GM23338 (cell line): ENCODE measurements around the gene RPH3AL. TPM values are rescaled to one million over a fixed set of nuclear protein-coding genes. Genes with fewer than 3 reads are reported as not detected.

Source experiments
- ATAC-seq: fragments of 200-7000 bp; cut with Tn5 transposase; 3 replicates; pipeline ENCODE4 v1.9.1; 2020
- DNase-seq: peaks from one replicate; pipeline ENCODE4 v3.0.0-alpha.2; 2015; ENCODE audit warnings: low spot score
- H2AFZ ChIP-seq: fragments of 200-600 bp; sonication (generic); 2 replicates; pipeline ENCODE4 v1.8.0; 2016; ENCODE audit warnings: antibody characterized with exemption, mild to moderate bottlenecking, moderate library complexity
- H3F3A ChIP-seq: fragments of 200-600 bp; sonication (generic); replicated peaks from 2 replicates; pipeline ENCODE4 v1.8.0; 2017; ENCODE audit warnings: antibody characterized with exemption, mixed run types, low read depth
- H3K27ac ChIP-seq: fragments of 200-600 bp; sonication (generic); 2 replicates; pipeline ENCODE4 v1.6.1; 2016; ENCODE audit warnings: low read depth
- H3K27me3 ChIP-seq: fragments of 200-600 bp; sonication (generic); 2 replicates; pipeline ENCODE4 v1.8.0; 2016; ENCODE audit warnings: mild to moderate bottlenecking, mixed run types, moderate library complexity; ENCODE audit not compliant: insufficient read depth
- H3K36me3 ChIP-seq: fragments of 200-600 bp; sonication (generic); 2 replicates; pipeline ENCODE4 v1.8.0; 2016; ENCODE audit warnings: mild to moderate bottlenecking; ENCODE audit not compliant: insufficient read depth
- H3K4me1 ChIP-seq: fragments of 200-600 bp; sonication (generic); 2 replicates; pipeline ENCODE4 v1.8.0; 2016; ENCODE audit warnings: mild to moderate bottlenecking, moderate library complexity; ENCODE audit not compliant: insufficient read depth
- H3K4me2 ChIP-seq: fragments of 200-600 bp; sonication (generic); 2 replicates; pipeline ENCODE4 v1.7.1; 2017; ENCODE audit warnings: mixed run types
- H3K4me3 ChIP-seq: fragments of 200-600 bp; sonication (generic); 2 replicates; pipeline ENCODE4 v1.6.1; 2016; ENCODE audit warnings: mixed run types
- H3K79me2 ChIP-seq: fragments of 200-600 bp; sonication (generic); replicated peaks from 2 replicates; pipeline ENCODE4 v1.8.0; 2017; ENCODE audit warnings: mild to moderate bottlenecking; ENCODE audit not compliant: insufficient read depth
- H3K9me2 ChIP-seq: fragments of 200-600 bp; sonication (generic); 2 replicates; pipeline ENCODE4 v1.8.0; 2017; ENCODE audit not compliant: insufficient read depth
- H4K20me1 ChIP-seq: fragments of 200-600 bp; sonication (generic); replicated peaks from 2 replicates; pipeline ENCODE4 v1.8.0; 2017; ENCODE audit warnings: mild to moderate bottlenecking; ENCODE audit not compliant: insufficient read depth
- H3K27ac Mint-ChIP-seq: 2 replicates; pipeline ENCODE4 v1.8.0; 2020; ENCODE audit warnings: inconsistent platforms, mild to moderate bottlenecking, moderate library complexity, mixed read lengths
- H3K27me3 Mint-ChIP-seq: 3 replicates; pipeline ENCODE4 v1.8.0; 2022; ENCODE audit warnings: low read depth, mild to moderate bottlenecking, moderate library complexity, mixed read lengths, inconsistent platforms; ENCODE audit not compliant: insufficient read depth, poor library complexity
- H3K36me3 Mint-ChIP-seq: 3 replicates; pipeline ENCODE4 v1.8.0; 2021; ENCODE audit warnings: low read depth, mild to moderate bottlenecking, inconsistent platforms, moderate library complexity, mixed read lengths
- H3K4me1 Mint-ChIP-seq: 3 replicates; pipeline ENCODE4 v1.8.0; 2020; ENCODE audit warnings: mild to moderate bottlenecking, inconsistent platforms, mixed read lengths
- H3K4me3 Mint-ChIP-seq: 3 replicates; pipeline ENCODE4 v1.8.0; 2021; ENCODE audit warnings: moderate library complexity, mild to moderate bottlenecking, inconsistent platforms, mixed read lengths
- H3K9me3 Mint-ChIP-seq: 3 replicates; pipeline ENCODE4 v1.8.0; 2020; ENCODE audit warnings: moderate library complexity, mild to moderate bottlenecking, inconsistent platforms, mixed read lengths
- EZH2phosphoT487 ChIP-seq: fragments of 200-600 bp; sonication (generic); IDR thresholded peaks from one replicate; pipeline ENCODE4 v1.8.1; 2018; ENCODE audit warnings: antibody characterized with exemption; ENCODE audit not compliant: unreplicated experiment
- JUNB ChIP-seq: IDR thresholded peaks from one replicate; pipeline ENCODE4 v1.6.1; 2016; ENCODE audit warnings: antibody characterized with exemption; ENCODE audit not compliant: unreplicated experiment
- POLR2AphosphoS5 ChIP-seq: IDR thresholded peaks from 2 replicates; pipeline ENCODE4 v1.6.1; 2016; ENCODE audit warnings: antibody characterized with exemption, low read depth
- ZNF331 ChIP-seq: fragments of 250-450 bp; sonication (Bioruptor Pico); IDR thresholded peaks from 2 replicates; pipeline ENCODE4 v1.5.0; 2020; ENCODE audit warnings: low read depth, mild to moderate bottlenecking, moderate library complexity
- polyA plus RNA-seq: library from polyadenylated mRNA; unstranded; fragments of >200 nt; fragmentation: Nextera tagmentation; extraction: Ambion mirVana; gene quantifications from 2 replicates; pipeline ENCODE4 v1.2.1, GENCODE V29; 2016
- total RNA-seq: library from RNA; depleted of rRNA; stranded (reverse); fragments of >200 nt; shearing (Covaris generic); gene quantifications from 2 replicates; pipeline ENCODE4 v1.2.3, GENCODE V29; 2014
- TF ChIP-seq, protein P1 (sequence below): fragments of 250-450 bp; sonication (Bioruptor Pico); IDR thresholded peaks from 2 replicates; pipeline ENCODE4 v1.5.0; 2020; ENCODE audit warnings: mild to moderate bottlenecking, moderate library complexity
- TF ChIP-seq, protein P2 (sequence below): IDR thresholded peaks from 2 replicates; pipeline ENCODE4 v1.6.1; 2016; ENCODE audit warnings: antibody characterized with exemption
- TF ChIP-seq, protein P3 (sequence below): IDR thresholded peaks from one replicate; pipeline ENCODE4 v1.6.1; 2018; ENCODE audit warnings: antibody characterized with exemption; ENCODE audit not compliant: unreplicated experiment
- TF ChIP-seq, protein P4 (sequence below), 2 experiments: fragments of 200-600 bp in 1 of 2; sonication (generic) in 1 of 2; conservative IDR thresholded peaks; 2 replicates each; pipeline versions ENCODE4 v1.5.1 to v1.6.1; 2016 to 2017; ENCODE audit warnings: antibody characterized with exemption in 2 of 2, low read depth in 2 of 2, mild to moderate bottlenecking in 2 of 2, moderate library complexity in 1 of 2

The RPH3AL gene
- total and polyA plus RNA-seq, 2 experiments from 2014 or later, result 2.7 to 6.3 TPM

DNA sequence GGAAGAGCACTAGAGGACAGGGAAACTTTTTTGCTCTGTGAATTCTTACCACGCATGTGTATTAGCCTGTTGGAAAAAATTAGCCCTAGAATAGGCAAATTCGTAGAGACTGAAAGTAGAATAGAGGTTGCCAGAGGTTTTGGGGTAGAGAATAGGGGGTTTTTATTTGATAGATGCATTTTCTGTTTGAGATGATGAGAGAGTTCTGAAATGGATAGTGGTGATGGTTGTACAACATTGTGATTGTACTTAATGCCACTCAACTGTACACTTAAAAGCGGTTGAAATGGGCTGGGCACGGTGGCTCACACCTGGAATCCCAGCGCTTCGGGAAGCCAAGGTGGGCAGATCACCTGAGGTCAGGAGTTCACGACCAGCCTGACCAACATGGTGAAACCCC lies 163.2 kb downstream of the RPH3AL start:
- Histone ChIP-seq H3K9me2 (no peaks in the 10 kb centered on the region), H3K79me2 (no peaks in the 10 kb centered on the region), H4K20me1 (no peaks in the 10 kb centered on the region), H3K4me1 (no peaks in the 10 kb centered on the region), H3K27me3 (no peaks in the 10 kb centered on the region), H3K4me2 (no peak overlapping the region), H3F3A (no peaks in the 10 kb centered on the region), H2AFZ (no peak overlapping the region), H3K36me3 (no peaks in the 10 kb centered on the region), H3K4me3 (no peak overlapping the region), H3K27ac (no peak overlapping the region)
- ATAC-seq, result no peak
- Mint-ChIP-seq H3K27ac (no peak overlapping the region), H3K36me3 (no peaks in the 10 kb centered on the region), H3K27me3 (peaks cover 3% of the 10 kb centered on the region), H3K9me3 (peaks cover 2% of the 10 kb centered on the region; the same call in 2 of the 3 replicates), H3K4me1 (peaks cover 3% of the 10 kb centered on the region; the same call in 1 of the 3 replicates), H3K4me3 (no peak overlapping the region)
- no peak for TF ChIP-seq EZH2phosphoT487
- TF ChIP-seq JUNB, result no peak
- TF ChIP-seq, protein P1, sequence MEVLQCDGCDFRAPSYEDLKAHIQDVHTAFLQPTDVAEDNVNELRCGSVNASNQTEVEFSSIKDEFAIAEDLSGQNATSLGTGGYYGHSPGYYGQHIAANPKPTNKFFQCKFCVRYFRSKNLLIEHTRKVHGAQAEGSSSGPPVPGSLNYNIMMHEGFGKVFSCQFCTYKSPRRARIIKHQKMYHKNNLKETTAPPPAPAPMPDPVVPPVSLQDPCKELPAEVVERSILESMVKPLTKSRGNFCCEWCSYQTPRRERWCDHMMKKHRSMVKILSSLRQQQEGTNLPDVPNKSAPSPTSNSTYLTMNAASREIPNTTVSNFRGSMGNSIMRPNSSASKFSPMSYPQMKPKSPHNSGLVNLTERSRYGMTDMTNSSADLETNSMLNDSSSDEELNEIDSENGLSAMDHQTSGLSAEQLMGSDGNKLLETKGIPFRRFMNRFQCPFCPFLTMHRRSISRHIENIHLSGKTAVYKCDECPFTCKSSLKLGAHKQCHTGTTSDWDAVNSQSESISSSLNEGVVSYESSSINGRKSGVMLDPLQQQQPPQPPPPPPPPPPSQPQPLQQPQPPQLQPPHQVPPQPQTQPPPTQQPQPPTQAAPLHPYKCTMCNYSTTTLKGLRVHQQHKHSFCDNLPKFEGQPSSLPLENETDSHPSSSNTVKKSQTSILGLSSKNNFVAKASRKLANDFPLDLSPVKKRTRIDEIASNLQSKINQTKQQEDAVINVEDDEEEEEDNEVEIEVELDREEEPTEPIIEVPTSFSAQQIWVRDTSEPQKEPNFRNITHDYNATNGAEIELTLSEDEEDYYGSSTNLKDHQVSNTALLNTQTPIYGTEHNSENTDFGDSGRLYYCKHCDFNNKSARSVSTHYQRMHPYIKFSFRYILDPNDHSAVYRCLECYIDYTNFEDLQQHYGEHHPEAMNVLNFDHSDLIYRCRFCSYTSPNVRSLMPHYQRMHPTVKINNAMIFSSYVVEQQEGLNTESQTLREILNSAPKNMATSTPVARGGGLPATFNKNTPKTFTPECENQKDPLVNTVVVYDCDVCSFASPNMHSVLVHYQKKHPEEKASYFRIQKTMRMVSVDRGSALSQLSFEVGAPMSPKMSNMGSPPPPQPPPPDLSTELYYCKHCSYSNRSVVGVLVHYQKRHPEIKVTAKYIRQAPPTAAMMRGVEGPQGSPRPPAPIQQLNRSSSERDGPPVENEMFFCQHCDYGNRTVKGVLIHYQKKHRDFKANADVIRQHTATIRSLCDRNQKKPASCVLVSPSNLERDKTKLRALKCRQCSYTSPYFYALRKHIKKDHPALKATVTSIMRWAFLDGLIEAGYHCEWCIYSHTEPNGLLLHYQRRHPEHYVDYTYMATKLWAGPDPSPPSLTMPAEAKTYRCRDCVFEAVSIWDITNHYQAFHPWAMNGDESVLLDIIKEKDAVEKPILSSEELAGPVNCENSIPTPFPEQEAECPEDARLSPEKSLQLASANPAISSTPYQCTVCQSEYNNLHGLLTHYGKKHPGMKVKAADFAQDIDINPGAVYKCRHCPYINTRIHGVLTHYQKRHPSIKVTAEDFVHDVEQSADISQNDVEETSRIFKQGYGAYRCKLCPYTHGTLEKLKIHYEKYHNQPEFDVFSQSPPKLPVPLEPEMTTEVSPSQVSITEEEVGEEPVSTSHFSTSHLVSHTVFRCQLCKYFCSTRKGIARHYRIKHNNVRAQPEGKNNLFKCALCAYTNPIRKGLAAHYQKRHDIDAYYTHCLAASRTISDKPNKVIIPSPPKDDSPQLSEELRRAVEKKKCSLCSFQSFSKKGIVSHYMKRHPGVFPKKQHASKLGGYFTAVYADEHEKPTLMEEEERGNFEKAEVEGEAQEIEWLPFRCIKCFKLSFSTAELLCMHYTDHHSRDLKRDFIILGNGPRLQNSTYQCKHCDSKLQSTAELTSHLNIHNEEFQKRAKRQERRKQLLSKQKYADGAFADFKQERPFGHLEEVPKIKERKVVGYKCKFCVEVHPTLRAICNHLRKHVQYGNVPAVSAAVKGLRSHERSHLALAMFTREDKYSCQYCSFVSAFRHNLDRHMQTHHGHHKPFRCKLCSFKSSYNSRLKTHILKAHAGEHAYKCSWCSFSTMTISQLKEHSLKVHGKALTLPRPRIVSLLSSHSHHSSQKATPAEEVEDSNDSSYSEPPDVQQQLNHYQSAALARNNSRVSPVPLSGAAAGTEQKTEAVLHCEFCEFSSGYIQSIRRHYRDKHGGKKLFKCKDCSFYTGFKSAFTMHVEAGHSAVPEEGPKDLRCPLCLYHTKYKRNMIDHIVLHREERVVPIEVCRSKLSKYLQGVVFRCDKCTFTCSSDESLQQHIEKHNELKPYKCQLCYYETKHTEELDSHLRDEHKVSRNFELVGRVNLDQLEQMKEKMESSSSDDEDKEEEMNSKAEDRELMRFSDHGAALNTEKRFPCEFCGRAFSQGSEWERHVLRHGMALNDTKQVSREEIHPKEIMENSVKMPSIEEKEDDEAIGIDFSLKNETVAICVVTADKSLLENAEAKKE (CRISPR knock-in tag), result no peak
- TF ChIP-seq, protein P2, sequence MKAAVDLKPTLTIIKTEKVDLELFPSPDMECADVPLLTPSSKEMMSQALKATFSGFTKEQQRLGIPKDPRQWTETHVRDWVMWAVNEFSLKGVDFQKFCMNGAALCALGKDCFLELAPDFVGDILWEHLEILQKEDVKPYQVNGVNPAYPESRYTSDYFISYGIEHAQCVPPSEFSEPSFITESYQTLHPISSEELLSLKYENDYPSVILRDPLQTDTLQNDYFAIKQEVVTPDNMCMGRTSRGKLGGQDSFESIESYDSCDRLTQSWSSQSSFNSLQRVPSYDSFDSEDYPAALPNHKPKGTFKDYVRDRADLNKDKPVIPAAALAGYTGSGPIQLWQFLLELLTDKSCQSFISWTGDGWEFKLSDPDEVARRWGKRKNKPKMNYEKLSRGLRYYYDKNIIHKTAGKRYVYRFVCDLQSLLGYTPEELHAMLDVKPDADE, result no peak
- TF ChIP-seq ZNF331 (CRISPR knock-in tag), result no peak
- TF ChIP-seq, protein P3, sequence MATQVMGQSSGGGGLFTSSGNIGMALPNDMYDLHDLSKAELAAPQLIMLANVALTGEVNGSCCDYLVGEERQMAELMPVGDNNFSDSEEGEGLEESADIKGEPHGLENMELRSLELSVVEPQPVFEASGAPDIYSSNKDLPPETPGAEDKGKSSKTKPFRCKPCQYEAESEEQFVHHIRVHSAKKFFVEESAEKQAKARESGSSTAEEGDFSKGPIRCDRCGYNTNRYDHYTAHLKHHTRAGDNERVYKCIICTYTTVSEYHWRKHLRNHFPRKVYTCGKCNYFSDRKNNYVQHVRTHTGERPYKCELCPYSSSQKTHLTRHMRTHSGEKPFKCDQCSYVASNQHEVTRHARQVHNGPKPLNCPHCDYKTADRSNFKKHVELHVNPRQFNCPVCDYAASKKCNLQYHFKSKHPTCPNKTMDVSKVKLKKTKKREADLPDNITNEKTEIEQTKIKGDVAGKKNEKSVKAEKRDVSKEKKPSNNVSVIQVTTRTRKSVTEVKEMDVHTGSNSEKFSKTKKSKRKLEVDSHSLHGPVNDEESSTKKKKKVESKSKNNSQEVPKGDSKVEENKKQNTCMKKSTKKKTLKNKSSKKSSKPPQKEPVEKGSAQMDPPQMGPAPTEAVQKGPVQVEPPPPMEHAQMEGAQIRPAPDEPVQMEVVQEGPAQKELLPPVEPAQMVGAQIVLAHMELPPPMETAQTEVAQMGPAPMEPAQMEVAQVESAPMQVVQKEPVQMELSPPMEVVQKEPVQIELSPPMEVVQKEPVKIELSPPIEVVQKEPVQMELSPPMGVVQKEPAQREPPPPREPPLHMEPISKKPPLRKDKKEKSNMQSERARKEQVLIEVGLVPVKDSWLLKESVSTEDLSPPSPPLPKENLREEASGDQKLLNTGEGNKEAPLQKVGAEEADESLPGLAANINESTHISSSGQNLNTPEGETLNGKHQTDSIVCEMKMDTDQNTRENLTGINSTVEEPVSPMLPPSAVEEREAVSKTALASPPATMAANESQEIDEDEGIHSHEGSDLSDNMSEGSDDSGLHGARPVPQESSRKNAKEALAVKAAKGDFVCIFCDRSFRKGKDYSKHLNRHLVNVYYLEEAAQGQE, result no peak
- TF ChIP-seq, protein P4, sequence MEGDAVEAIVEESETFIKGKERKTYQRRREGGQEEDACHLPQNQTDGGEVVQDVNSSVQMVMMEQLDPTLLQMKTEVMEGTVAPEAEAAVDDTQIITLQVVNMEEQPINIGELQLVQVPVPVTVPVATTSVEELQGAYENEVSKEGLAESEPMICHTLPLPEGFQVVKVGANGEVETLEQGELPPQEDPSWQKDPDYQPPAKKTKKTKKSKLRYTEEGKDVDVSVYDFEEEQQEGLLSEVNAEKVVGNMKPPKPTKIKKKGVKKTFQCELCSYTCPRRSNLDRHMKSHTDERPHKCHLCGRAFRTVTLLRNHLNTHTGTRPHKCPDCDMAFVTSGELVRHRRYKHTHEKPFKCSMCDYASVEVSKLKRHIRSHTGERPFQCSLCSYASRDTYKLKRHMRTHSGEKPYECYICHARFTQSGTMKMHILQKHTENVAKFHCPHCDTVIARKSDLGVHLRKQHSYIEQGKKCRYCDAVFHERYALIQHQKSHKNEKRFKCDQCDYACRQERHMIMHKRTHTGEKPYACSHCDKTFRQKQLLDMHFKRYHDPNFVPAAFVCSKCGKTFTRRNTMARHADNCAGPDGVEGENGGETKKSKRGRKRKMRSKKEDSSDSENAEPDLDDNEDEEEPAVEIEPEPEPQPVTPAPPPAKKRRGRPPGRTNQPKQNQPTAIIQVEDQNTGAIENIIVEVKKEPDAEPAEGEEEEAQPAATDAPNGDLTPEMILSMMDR (conservative IDR thresholded peaks at IDR 0.05; ENCODE audit: low read depth in 2 of 2), result no peak
- TF ChIP-seq POLR2AphosphoS5, result no peak
- no peak for DNase-seq
